Measurements from ENCODE around the gene PCIF1. TPM values are rescaled to one million over a fixed set of nuclear protein-coding genes. Genes with fewer than 3 reads are reported as not detected.
A peak's percentile ranks its signal among the peaks of the same experiment; 100 is the strongest.
"Not testable (repeated sequence)": the region's sequence is repeated elsewhere in the genome, so short reads cannot be mapped to it uniquely, and the experiment has no call there.

Gene PCIF1
- total RNA-seq (ENCODE audit: insufficient read depth, low replicate concordance) = 8.9 TPM

DNA sequence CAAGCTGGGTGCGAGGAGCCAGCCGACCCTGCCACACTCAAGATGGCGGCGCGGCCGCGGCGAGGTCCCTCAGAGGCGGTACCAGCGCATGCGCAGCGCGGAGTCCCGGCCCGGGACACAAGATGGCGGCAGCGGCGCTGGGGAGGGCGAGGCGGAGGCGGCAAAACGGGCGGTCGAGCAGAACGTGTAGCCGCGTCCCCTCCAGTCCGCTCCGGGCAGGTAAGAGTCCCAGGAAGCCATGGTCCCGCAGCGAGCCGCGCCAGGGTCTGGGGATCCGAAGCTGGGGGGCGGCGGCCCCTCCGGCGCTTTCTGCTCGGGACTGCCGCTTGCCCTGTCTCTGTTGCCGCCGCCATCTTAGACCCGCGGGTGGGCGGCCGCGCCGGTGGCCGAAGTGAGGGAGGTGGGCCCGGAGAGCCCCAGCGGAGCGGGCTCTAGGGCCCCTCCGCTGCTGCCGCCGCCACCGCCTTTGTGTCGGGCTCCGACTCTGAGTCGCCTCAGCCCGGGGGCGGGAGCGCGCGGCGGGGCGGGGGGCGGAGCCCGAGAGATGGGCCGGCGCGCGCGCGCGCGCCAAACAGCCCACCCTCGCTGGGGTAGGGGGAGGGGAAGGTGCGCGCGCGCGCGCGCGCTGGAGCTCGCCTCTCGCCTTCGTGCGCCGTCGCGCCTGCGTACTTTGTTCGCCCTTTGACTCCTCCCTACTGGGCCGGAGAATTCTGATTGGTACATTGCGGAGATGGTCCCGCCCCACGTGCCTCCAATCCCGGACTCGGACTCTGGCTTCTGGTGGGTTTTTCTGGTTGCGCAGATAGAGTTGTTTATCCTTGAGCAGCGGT lies at the start of gene PCIF1:
TSS of gene PCIF1 (plus strand) at position 98 of the 830 bp plus-strand sequence. CDS start 4,317 bp downstream, outside the sequence.
- DNase-seq (ENCODE audit: low spot score) = peak; percentile 99

DNA sequence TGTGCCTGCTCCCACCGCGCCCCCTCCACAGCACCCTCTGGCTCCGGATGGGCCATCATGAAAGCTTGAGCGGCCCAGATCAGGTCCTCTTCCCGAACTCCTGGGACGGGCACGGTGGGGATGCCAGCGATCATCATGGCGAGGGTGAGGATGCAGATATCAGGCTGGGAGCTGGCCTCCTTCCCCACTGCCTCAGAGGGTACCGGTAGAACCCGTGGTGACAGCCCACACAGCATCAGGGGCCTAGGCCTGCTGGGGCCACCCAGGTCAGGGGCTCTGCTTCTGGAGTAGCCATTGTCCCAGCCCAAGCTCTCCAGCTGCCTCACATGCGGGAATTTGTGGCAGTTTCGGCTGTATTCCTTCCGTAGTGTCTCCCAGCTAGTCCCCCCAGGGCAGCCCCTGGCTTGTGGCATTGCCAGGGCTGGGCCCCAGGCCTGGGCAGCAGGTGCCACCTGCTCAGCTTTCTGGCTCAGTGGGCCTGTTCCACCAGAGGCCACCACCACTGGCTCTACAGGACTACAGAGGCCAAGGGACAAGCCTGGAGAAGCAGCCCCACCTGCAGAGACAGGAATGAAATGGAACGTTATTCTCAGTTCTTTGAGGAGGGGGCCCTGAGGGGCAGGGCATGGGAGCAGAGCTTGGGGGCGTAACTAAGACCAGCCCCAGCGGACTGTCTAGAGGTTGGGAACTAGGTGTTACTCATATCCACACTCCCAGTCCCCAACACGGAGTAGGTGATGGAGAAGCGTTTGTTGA lies 47.7 kb upstream of the PCIF1 start:
- DNase-seq (ENCODE audit: low spot score) = no peak

DNA sequence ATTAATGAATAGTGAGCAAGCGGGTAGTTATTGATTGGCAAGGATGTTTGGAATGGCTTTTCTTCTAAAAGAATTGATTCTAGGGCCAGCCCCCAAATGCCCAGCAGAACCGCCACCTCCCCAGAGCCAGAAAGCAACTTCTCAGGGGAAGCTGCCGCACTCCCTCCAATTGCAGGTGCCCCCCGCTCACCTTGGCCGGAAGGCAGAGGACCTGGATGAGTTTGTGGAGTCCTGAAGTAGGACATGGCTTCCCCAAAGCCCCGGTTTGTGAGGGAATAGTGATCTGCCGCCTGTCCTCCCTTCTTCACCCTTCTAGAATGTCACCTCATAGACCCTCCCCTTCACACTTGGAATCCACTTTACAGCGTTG lies 47.2 kb upstream of the PCIF1 start, which contains the start of gene SPATA25:
TSS of gene SPATA25 (minus strand) at position 277 of the 370 bp plus-strand sequence. CDS start at position 245, 32 bp downstream.
- DNase-seq (ENCODE audit: low spot score) = no peak

DNA sequence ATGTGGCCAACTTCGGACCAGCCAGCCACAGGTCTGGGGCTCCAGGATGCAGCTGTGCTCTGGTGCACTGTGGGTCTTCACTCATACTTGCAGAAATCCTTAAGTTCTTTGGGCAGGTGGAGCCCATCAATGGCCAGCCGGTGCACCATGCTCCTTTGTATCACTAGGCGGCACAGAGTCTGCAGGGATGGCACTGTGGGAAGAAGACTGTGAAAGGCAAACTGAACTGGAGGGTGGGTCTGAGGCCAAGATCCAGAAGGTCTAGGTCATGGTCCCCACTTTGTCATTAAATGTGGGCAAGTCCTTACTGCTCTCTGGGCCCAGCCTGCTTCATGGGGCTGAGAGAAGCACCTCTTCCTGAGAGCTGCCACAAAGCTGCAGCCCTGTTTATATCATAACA lies 45.8 kb upstream of the PCIF1 start:
- no peak for DNase-seq (ENCODE audit: low spot score)

DNA sequence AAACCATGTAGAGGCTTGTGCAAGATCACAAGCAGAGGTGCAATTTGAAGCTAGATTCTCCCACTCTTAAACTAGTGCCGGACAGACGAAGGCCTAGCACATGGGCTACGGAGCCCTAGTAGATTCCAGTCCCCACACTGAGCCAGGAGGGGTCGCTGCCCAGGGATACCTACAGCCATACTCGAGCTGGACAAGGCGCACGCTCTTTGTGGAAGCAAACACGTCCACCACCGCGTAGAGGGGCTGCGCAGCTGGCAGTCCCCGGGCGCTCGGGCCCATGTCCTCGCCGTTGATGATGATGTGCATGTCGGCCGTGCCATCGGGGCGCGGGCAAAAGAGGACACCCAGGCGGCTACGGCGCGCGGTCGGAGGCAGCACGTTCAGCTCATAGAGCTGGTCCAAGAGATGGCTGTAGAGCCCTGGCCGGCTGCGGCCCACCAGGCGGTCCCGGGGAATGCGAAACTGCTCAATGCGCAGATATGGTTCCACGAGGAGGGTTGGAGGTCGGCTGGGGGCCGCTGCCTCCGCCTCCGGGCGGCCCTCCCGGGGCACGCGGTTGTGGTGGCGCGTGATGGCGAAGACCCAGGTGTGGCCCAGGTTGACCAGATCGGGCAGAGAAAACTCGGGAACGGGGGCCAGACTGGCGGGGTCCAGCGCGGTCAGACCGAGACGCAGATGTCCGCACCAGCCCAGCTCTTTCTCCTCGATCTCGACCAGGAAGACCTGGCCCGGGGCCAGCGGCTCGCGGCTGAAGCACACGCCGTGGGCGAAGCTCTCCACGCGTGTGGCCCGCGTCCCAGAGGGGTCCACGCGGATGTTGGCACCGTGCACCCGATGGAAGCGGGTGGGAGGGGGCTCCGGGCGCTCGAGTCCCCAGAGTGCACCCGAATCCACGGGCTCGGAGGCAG lies 44.2 kb upstream of the PCIF1 start:
- peak; percentile 87 for DNase-seq (ENCODE audit: low spot score)

DNA sequence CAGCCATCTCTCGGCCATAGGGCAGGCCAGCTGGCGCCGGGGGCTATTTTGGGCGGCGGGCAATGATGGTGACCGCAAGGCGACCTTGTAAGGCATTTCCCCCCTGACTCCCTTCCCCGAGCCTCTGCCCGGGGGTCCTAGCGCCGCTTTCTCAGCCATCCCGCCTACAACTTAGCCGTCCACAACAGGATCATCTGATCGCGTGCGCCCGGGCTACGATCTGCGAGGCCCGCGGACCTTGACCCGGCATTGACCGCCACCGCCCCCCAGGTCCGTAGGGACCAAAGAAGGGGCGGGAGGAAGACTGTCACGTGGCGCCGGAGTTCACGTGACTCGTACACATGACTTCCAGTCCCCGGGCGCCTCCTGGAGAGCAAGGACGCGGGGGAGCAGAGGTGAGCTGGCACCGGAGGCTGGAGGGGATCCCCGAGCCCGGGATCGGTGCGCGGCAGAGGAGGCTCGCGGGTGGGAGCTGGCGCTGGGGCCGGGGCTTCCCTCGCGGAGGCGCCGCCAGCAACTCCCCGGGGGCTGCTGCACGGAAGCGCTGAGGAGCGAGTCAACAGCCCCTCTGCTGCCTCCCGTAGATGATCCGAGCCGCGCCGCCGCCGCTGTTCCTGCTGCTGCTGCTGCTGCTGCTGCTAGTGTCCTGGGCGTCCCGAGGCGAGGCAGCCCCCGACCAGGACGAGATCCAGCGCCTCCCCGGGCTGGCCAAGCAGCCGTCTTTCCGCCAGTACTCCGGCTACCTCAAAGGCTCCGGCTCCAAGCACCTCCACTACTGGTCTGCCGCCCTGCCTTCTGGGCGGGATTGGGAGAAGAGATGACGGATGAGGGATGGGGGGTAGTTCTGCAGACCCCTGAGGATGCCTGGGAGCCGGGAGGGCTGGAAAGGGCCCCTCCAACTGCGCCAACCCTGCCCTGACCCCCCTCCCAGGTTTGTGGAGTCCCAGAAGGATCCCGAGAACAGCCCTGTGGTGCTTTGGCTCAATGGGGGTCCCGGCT lies 43.2 kb upstream of the PCIF1 start, which contains the start of the genes CTSA and NEURL2:
TSS of gene CTSA (plus strand) at position 351 of the 999 bp plus-strand sequence. CDS start at position 585, 234 bp downstream.
TSS of gene NEURL2 (minus strand) at position 224 of the 999 bp plus-strand sequence. CDS start at position 7, 217 bp downstream.
- peak; percentile 93 for DNase-seq (ENCODE audit: low spot score)

DNA sequence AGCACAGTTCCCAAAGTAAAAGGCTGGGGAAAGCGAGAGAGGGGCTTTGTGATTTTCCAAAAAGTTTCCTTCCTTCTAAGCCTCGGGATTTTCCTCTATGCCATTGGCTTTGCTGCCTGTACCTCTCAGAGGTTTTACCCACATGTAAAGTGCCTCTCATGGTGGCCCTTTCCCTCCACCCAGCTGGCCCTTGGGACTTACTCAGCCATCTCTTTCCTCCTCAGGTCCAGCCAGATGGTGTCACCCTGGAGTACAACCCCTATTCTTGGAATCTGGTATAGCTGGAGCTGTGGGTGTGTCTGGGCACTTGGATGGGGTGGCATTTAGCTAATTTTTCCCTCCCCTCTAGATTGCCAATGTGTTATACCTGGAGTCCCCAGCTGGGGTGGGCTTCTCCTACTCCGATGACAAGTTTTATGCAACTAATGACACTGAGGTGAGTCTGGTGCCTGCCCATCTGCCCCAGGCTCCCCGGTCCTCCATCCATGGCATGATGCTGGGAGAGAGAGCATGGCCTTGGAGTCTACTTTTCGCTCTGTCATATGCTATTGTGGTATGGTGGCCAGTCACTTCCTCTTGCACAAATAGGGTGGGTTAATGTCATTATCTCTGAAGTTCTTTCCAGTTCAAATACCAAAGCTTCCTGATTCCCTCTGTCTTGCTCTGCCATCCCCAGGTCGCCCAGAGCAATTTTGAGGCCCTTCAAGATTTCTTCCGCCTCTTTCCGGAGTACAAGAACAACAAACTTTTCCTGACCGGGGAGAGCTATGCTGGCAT lies 42.2 kb upstream of the PCIF1 start:
- no peak for DNase-seq (ENCODE audit: low spot score)

DNA sequence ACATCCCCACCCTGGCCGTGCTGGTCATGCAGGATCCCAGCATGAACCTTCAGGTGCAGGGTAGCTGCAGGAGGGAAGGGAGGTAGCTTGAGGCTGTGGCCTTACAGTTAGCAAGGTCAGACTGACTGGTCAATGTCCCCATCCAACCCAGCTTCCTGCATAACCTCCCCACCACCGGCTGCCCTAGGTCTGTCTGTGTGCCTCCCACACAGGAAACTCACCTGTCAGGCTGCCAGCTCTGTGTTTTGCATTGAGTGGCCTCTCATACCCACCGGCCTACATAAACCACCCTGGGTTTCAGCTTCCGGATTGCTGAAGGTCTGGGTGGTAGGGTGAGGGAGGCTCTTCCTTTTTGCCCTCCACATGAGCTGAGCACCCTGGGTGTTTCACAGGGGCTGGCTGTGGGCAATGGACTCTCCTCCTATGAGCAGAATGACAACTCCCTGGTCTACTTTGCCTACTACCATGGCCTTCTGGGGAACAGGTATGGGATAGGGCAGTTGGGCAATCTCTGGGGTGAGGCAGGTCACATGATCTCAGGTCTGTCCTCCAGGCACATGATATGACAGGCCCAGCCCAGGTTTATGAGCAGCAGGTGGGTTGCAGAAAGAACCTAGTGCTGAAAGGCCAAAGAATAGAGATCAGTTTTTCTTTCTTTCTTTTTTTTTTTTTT lies 41.5 kb upstream of the PCIF1 start:
- DNase-seq (ENCODE audit: low spot score) = no peak

DNA sequence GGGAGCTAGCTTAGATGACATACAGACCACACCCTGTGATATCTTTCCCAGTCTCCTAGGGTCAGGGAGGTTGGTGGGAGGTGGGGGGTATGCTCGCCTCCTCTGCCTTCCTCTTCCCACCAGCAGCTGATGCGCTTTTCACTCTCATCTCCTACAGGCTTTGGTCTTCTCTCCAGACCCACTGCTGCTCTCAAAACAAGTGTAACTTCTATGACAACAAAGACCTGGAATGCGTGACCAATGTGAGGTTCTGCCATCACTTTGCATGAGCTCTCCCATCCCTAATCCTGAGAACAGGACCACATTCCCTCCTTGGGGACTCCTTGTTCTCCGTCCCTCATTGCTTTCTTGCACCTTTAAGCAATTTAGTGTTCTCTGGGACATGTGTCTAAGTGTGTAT lies 40.7 kb upstream of the PCIF1 start:
- DNase-seq (ENCODE audit: low spot score) = no peak

DNA sequence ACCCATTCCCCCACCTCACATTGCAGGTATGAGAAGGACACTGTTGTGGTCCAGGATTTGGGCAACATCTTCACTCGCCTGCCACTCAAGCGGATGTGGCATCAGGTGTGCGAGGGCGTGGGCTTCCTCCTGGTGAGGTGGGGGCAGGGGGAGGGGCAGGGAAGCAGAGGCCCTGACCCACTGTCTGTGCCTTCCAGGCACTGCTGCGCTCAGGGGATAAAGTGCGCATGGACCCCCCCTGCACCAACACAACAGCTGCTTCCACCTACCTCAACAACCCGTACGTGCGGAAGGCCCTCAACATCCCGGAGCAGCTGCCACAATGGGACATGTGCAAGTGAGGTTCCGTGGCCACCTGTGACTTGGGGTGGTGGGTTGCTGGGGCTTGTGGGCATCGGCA lies 39.7 kb upstream of the PCIF1 start:
- no peak for DNase-seq (ENCODE audit: low spot score)

DNA sequence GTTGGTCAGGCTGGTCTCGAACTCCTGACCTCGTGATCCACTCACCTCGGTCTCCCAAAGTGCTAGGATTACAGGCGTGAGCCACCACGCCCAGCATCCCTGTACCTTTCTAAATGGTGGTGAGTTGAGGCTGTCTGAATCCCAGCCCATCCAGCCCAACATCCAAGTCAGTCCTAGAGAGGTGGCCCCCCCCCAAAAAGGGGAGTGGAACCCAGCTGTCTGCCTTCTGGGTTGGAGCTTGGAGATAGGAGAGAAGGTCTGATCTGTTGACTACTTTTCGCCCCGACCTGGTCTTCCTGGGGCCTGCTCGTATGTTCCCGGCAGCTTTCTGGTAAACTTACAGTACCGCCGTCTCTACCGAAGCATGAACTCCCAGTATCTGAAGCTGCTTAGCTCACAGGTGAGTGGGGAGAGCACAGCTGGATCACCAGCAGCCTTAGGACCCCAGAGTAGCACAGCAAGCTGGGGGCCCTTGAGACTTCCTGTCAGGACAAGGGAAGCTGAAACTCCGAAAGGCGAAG lies 37.8 kb upstream of the PCIF1 start:
- no peak for DNase-seq (ENCODE audit: low spot score)

DNA sequence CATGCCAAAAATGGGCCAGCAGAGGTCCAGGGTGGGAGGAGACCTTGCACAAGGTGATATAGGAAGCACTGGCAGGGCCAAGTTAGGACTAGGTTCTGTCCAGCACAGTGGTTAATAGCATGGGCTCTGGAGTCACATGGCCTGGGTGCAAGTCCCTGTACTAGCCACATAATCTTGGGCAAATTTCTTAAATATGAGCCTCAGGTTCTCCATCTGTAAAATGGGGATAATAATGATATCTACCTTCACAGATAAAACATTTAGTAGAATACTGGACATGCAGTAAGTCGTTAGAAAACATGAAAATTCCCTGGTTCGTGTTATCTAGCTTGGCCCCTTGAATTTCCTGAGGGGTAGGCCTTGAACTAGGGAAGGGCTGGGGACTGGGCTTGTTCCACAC lies 37.2 kb upstream of the PCIF1 start:
- no peak for DNase-seq (ENCODE audit: low spot score)

DNA sequence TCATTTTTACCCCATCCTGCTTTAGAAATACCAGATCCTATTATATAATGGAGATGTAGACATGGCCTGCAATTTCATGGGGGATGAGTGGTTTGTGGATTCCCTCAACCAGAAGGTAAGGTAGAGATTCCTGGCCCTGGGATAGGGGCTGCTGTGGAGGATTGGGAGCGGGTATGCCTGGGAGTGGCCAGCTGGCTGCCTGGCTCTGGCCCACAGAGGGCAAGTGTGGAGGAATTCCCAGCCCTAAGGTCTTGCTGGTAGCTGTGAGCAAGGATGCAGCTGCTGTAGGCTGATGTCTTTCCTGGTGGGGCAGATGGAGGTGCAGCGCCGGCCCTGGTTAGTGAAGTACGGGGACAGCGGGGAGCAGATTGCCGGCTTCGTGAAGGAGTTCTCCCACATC lies 36.8 kb upstream of the PCIF1 start:
- no peak for DNase-seq (ENCODE audit: low spot score)

DNA sequence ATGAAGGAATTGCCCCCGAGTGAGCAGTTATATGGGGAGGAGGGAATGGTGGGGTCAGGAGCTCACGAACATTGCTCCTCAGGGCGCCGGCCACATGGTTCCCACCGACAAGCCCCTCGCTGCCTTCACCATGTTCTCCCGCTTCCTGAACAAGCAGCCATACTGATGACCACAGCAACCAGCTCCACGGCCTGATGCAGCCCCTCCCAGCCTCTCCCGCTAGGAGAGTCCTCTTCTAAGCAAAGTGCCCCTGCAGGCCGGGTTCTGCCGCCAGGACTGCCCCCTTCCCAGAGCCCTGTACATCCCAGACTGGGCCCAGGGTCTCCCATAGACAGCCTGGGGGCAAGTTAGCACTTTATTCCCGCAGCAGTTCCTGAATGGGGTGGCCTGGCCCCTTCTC lies 36.2 kb upstream of the PCIF1 start:
- DNase-seq (ENCODE audit: low spot score) = no peak

DNA sequence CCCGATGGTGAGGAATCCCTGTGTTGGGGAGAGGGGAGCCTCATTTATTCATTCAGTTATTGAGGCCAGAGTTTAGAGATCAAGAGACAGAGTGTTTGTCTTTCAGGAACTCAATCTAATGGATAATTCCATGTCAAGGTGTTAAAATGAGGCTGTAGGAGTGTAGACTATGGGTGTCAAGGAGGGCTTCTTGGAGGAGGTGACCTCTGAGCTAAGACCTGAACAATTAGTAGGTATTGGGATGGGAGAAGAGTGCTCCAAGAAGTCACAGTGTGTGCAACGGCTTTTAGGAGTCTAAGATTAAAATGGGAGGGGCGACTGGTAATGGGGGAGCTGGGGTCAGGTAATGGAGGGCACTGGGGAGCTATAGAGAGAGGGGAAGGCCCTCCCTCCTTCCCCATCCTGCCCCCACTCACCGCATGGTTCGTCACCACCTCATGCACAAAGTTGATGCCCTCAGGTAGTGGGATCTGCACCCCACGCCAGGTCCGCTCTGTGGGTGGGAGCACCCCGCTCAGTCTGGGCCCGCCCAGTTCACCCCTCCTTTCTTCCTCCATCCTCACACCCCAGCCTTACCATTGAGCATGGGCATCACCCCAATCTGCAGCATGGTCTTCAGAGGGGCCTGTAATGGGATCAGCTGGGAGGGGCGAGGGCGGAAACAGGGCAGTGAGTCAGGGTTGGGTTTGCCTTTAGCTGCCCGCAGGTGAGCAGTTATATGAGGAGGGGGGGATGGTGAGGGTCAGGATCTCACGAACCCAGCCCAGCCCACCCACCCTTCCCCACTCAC lies 35.2 kb upstream of the PCIF1 start:
- no peak for DNase-seq (ENCODE audit: low spot score)

DNA sequence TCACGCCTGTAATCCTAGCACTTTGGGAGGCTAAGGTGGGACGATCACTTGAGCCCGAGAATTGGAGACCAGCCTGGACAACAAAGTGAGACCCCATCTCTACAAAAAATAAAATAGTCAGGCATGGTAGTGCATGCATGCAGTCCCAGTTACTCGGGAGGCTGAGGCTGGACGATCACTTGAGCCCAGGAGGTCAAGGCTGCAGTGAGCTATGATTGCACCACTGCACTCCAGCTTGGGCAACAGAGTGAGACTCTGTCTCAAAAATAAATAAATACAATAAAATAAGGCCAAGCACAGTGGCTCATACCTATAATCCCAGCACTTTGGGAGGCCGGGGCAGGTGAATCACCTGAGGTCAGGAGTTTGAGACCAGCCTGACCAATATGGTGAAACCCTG lies 33.2 kb upstream of the PCIF1 start:
- DNase-seq (ENCODE audit: low spot score) = not testable (repeated sequence)

DNA sequence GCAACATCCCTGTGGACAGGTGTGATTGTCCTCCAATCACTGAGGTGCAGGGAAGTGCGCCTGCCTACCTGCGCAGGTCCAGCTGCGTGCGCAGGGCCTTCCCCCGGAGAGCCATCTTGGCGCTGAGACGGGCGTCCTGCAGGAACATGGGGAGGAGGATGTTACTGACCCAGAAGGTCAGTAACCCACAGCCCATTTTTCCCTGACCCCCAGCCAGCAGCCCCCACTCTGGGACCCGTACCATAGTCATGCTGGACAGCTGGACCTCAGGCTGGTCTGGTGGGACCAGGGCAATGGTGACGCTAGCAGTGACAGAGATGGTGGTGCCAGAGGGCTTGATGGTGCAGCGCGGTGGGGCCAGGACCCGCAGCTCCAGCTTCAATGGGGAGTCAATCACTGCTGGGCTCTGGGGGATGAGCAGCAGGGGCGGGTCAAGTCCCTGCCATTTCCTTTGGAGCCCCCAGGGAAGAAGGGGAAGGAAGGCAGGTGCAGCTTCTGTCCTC lies 32.2 kb upstream of the PCIF1 start:
- DNase-seq (ENCODE audit: low spot score) = no peak
